Measurements from ENCODE around the gene ATP1B1.

Gene ATP1B1

DNA sequence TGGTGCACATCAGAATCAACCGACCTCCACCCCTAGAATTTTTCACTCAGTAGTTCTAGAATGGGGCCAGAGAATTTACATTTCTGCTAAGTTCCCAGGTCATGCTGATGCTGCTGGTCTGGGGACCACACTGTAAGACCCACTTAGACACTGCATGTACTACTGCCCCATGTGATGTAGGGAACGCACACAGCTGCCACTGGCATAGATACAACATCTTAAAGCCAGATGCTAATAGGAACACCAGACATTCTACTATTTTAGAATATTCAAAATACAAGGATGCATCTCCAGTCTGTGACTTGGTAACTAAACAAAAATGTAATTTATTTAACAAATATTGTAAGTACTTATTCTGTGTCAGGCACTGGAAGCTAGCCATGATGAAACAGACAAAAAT, 14.1 kb upstream of the ATP1B1 start:
- TF ChIP-seq, protein P1, sequence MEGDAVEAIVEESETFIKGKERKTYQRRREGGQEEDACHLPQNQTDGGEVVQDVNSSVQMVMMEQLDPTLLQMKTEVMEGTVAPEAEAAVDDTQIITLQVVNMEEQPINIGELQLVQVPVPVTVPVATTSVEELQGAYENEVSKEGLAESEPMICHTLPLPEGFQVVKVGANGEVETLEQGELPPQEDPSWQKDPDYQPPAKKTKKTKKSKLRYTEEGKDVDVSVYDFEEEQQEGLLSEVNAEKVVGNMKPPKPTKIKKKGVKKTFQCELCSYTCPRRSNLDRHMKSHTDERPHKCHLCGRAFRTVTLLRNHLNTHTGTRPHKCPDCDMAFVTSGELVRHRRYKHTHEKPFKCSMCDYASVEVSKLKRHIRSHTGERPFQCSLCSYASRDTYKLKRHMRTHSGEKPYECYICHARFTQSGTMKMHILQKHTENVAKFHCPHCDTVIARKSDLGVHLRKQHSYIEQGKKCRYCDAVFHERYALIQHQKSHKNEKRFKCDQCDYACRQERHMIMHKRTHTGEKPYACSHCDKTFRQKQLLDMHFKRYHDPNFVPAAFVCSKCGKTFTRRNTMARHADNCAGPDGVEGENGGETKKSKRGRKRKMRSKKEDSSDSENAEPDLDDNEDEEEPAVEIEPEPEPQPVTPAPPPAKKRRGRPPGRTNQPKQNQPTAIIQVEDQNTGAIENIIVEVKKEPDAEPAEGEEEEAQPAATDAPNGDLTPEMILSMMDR (IDR thresholded peaks at IDR 0.05; ENCODE audit: low read depth, low read length, missing control alignments) = no peak
- no peak for DNase-seq (ENCODE audit: extremely low read depth, low read depth)

DNA sequence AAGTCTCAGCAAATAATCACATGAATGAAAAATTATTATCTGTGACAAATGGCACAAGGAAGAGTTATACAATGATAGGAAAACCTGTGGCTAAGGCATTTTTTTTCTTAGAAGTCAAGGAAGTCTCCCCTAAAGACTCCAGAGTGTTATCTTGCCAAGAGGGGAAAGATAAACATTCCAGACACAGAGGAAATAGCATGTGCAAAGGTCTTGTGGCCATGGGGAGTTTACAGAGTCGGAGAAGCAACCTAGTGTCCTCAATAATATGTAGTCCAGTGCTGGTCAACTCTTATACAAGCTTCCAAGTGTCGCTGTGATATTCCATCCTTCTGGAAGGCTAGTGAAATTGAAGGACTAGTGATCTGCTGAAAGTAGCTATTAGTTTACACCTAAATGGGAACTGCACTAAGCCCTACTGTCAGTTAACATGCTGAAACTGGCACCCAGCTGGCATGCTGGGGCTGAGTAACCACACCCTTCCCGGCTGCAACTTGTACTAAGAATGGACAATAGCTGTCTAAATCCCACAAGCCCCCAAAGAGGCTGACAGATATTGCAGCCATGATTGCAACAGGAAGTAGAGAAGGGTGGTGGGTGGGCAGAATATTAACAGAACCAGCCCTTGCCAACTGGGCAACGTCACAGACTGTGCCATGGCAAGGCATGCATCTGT, 11.5 kb upstream of the ATP1B1 start:
- TF ChIP-seq, protein P1 (IDR thresholded peaks at IDR 0.05; ENCODE audit: low read depth, low read length, missing control alignments) = no peak
- H3K4me3 ChIP-seq (replicated peaks; ENCODE audit: low read depth, low read length) = no peak overlapping the region
- DNase-seq (ENCODE audit: extremely low read depth, low read depth) = no peak

More for the DNA sequence above, 14.1 kb upstream of the ATP1B1 start:
- H3K4me3 ChIP-seq (replicated peaks; ENCODE audit: low read depth, low read length) = no peak overlapping the region

DNA sequence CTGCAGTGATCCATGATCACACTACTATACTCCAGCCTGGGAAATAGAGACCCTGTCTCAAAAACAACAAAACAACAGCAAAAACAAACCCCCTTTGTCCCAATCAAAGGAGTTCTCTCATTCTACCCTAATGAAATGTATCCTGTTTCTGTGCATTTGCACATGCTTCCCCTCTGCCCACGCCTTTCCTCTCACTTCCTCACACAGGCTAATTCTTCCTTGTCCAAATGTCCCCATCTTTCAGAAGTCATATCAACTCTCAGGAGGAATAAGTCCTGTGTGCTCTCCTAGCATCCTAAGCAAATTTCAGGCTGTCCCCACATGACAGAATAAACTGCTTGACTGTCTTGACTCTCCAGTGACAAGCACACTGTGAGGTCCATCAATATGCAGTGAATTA, 8.1 kb upstream of the ATP1B1 start:
- TF ChIP-seq, protein P1 (IDR thresholded peaks at IDR 0.05; ENCODE audit: low read depth, low read length, missing control alignments) = no peak
- no peak for DNase-seq (ENCODE audit: extremely low read depth, low read depth)
- no peak overlapping the region for H3K4me3 ChIP-seq (replicated peaks; ENCODE audit: low read depth, low read length)

DNA sequence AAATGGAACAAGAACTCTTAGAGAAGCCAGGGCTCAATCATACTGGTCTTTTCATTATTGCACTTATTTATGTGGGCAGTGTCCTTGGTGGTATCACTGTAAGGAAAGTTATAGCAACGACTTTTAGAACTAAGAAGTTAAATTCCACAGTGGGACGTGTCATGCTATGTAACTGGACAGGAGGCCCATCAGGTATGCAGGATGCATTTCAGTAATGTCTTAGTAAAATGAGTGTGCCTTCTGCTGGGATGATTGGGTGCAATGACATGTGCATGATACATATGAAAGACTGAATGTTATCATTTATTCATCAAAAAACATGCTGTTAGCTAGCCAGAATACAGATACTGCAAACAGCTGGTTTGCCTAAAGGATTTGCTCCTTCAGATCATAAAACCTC, 6.9 kb upstream of the ATP1B1 start:
- DNase-seq (ENCODE audit: extremely low read depth, low read depth) = no peak
- H3K4me3 ChIP-seq (replicated peaks; ENCODE audit: low read depth, low read length) = no peak overlapping the region
- TF ChIP-seq, protein P1 (IDR thresholded peaks at IDR 0.05; ENCODE audit: low read depth, low read length, missing control alignments) = no peak

DNA sequence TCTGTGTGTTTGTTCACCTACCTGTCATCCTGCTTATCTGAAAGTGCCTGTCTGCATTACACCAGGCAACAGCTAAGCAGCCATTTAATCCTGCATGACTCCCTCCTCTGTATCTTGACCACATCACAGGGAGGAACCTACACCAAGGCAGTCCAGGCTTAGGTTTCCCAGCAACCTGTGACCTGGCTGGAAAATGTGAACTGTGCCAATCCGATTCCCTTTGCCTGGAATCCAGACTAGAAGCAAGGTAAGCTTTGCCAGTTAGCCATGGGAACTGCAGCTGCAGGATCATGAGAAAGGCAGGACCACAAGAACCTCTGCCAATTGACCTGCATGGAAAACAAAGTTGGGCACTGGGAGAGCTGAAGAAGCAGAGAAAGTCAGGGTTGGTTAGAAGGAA, 6.3 kb upstream of the ATP1B1 start:
- DNase-seq (ENCODE audit: extremely low read depth, low read depth) = no peak
- H3K4me3 ChIP-seq (replicated peaks; ENCODE audit: low read depth, low read length) = no peak overlapping the region
- TF ChIP-seq, protein P1 (IDR thresholded peaks at IDR 0.05; ENCODE audit: low read depth, low read length, missing control alignments) = no peak

DNA sequence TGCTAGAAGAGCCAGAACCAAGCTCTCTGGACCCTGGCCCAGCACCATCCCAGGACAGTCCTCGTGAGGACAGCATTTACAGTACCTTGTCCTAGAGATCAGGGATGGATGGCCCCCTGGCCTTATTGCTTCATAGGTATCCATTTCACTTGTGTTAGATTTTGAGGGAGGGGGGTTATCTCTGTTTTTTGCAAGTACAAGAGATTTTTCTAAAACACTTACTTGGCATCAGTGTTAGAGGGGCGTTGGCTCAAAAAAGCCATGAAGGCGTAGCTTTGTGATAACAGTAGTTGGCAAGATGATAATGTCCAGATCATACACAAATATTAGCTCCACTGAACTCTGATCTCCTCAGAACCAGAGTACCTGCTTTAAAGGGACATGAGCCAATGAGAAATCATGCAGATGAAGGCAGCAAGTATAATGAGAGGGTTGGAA, 5.8 kb upstream of the ATP1B1 start:
- TF ChIP-seq, protein P1 (IDR thresholded peaks at IDR 0.05; ENCODE audit: low read depth, low read length, missing control alignments) = no peak
- H3K4me3 ChIP-seq (replicated peaks; ENCODE audit: low read depth, low read length) = no peak overlapping the region
- no peak for DNase-seq (ENCODE audit: extremely low read depth, low read depth)

DNA sequence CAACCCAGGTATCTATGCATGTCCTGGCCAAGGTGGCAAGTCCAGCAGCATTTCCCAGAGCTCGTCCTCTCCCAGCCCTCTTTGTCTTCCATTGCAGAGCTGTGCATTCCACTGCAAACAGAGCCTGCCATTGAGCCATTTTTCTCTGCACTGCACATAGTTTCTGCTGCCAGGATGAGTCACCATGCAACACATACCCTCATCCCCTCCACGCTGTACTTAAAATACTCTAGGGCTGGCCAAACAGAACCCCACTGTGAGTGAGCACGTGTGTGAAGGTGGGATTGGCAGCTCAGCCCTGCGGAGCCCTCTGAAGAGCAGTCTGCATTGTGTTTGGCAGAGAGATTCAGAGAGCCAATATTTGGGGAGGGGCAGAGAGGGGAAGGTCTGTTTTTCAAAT, 3.9 kb upstream of the ATP1B1 start:
- TF ChIP-seq, protein P1 (IDR thresholded peaks at IDR 0.05; ENCODE audit: low read depth, low read length, missing control alignments) = no peak
- no peak overlapping the region for H3K4me3 ChIP-seq (replicated peaks; ENCODE audit: low read depth, low read length)
- peak; percentile 35 for DNase-seq (ENCODE audit: extremely low read depth, low read depth)

All from HFF-Myc (cell line).